ENCODE results near the gene SLC35D1. TPM values are rescaled to one million over a fixed set of nuclear protein-coding genes. Genes with fewer than 3 reads are reported as not detected.

The SLC35D1 gene
- total and polyA plus RNA-seq, 7 donors: 2.5 to 7.0 (median 5.9) TPM

- 89 to 98% (median 90%) methylated on average over 2 of the region's 2 CpGs for WGBS, 3 donors
- peak overlapping the region; percentile 46 for H3K27ac ChIP-seq
- TF ChIP-seq CTCF (IDR thresholded peaks at IDR 0.05): no peak
- DNase-seq (no peak), ATAC-seq (no peak)
- H3K36me3 ChIP-seq (ENCODE audit: insufficient read depth in 1 of 2, low read depth in 1 of 2): peaks cover 0 to 67% of the 10 kb centered on the region in 2 donors
- H3K9me3 ChIP-seq: no peaks in the 10 kb centered on the region
- peaks cover 4% of the 10 kb centered on the region for H3K4me1 ChIP-seq
- intact Hi-C loops (cut with DNase I): no loop called here
- no peak overlapping the region for H3K4me3 ChIP-seq
- H3K27me3 ChIP-seq (ENCODE audit: insufficient read depth in 3 of 3, low read length in 2 of 3): no peaks in the 10 kb centered on the region
Observed at GRCh38 chr1:67020304-67020703, 33.6 kb downstream of the SLC35D1 start.

DNA sequence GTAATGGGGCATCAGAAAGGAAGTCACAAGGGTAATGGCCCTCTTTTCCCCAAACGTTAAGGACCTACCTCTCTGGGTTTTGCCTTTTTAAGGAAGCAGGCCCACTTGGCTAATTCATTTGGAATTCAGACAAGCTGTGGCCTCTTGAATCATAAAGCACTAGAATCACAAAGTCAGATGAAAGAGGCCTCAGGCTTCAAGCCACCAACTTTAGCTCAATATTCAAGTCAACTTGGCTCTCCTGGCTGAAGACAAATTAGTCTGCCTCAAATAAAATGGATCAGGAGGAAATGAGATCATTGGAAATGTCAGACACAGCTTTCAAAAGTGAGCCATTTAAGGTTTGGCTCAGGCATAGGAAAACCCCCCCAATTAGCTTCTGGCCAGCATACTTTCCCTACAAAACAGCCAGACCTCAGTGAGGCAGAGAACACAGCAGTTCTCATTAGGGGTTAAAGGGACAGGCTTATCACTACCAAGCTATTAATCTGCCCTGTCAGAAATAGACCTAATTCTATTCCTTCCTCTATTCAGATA, 34.3 kb downstream of the SLC35D1 start:
- Histone ChIP-seq H3K4me1 (peaks cover 4% of the 10 kb centered on the region), H3K27me3 (ENCODE audit: insufficient read depth in 3 of 3, low read length in 2 of 3) (no peaks in the 10 kb centered on the region), H3K36me3 (ENCODE audit: insufficient read depth in 1 of 2, low read depth in 1 of 2) (peaks cover 0 to 60% of the 10 kb centered on the region in 2 donors), H3K4me3 (no peak overlapping the region), H3K27ac (peak overlapping the region; percentile 46), H3K9me3 (no peaks in the 10 kb centered on the region)
- intact Hi-C loops (cut with DNase I): no loop called here
- ATAC-seq (no peak), DNase-seq (no peak)
- 4 to 23% (median 5%) methylated on average over 1 of the region's 1 CpG for WGBS, 3 donors
- no peak for TF ChIP-seq CTCF (IDR thresholded peaks at IDR 0.05)

DNA sequence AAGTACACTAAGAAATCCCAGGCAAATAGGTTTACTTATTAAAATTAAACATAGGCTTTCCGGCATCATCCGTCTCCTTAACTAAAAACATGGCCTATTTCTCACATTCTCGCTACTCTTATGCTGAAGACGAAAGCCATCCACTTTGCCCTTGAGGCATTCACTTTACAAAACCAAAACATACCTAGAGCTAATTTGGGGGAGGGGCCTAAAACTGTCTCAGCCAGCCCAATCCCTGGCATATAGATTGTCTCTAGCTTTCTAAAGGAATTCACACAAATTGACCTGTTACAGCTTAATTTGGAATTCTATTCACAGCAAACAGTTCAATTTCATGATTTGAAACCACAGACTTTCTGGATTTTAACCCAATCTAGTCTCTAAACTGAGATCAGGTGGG, 34.8 kb downstream of the SLC35D1 start:
- Histone ChIP-seq H3K27me3 (ENCODE audit: insufficient read depth in 3 of 3, low read length in 2 of 3) (no peaks in the 10 kb centered on the region), H3K36me3 (ENCODE audit: insufficient read depth in 1 of 2, low read depth in 1 of 2) (peaks cover 0 to 55% of the 10 kb centered on the region in 2 donors), H3K9me3 (no peaks in the 10 kb centered on the region), H3K4me1 (peaks cover 7% of the 10 kb centered on the region), H3K27ac (peak overlapping the region; percentile 46), H3K4me3 (no peak overlapping the region)
- TF ChIP-seq CTCF (IDR thresholded peaks at IDR 0.05): no peak
- DNase-seq (no peak), ATAC-seq (no peak)
- 95 to 98% (median 98%) methylated on average over 4 of the region's 4 CpGs for WGBS, 3 donors
- intact Hi-C loops (cut with DNase I): no loop called here

DNA sequence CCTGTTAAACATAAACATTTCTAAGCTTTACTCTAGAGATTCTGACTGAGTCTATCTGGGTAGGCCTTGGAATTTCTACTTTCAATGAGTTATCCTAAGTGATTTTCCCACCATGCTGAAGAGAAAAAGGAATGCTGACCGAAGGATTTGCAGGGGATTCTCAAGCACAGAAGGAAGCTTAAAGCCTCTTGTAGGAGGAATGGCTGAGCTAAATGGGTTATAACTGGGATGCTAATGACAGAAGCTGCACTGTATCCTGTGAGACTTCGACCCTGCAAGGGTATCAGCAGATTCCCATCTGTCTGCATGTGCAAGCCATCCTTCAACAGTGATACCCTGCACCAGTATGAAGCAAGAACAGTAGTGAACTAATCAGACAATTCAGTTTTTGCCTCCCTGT, 35.4 kb downstream of the SLC35D1 start:
- no peak overlapping the region for H3K4me3 ChIP-seq
- 80 to 91% (median 87%) methylated on average over 2 of the region's 2 CpGs for WGBS, 3 donors
- H3K9me3 ChIP-seq: no peaks in the 10 kb centered on the region
- no peak for DNase-seq
- peaks cover 12% of the 10 kb centered on the region for H3K4me1 ChIP-seq
- H3K36me3 ChIP-seq (ENCODE audit: insufficient read depth in 1 of 2, low read depth in 1 of 2): peaks cover 0 to 49% of the 10 kb centered on the region in 2 donors
- intact Hi-C loops (cut with DNase I): no loop called here
- ATAC-seq: no peak
- no peak overlapping the region for H3K27ac ChIP-seq
- H3K27me3 ChIP-seq (ENCODE audit: insufficient read depth in 3 of 3, low read length in 2 of 3): no peaks in the 10 kb centered on the region
- no peak for TF ChIP-seq CTCF (IDR thresholded peaks at IDR 0.05)

- Histone ChIP-seq H3K27ac (peak overlapping the region; percentile 64), H3K4me1 (peaks cover 10% of the 10 kb centered on the region), H3K4me3 (no peak overlapping the region), H3K9me3 (no peaks in the 10 kb centered on the region), H3K36me3 (ENCODE audit: insufficient read depth in 1 of 2, low read depth in 1 of 2) (peaks cover 0 to 32% of the 10 kb centered on the region in 2 donors), H3K27me3 (ENCODE audit: insufficient read depth in 3 of 3, low read length in 2 of 3) (no peaks in the 10 kb centered on the region)
- DNase-seq: no peak
- intact Hi-C loops (cut with DNase I): no loop called here
- ATAC-seq: peak; percentile 83 to 93 (median 84)
- no peak for TF ChIP-seq CTCF (IDR thresholded peaks at IDR 0.05)
- 19 to 47% (median 32%) methylated on average over 2 of the region's 2 CpGs for WGBS, 3 donors
Observed at GRCh38 chr1:67013573-67013972, 40.4 kb downstream of the SLC35D1 start.
